Measurements from ENCODE around the gene ADAM15. TPM values are rescaled to one million over a fixed set of nuclear protein-coding genes. Genes with fewer than 3 reads are reported as not detected.

The ADAM15 gene
- total RNA-seq, 1 donor from 2014 or later = 69.0 TPM

DNA sequence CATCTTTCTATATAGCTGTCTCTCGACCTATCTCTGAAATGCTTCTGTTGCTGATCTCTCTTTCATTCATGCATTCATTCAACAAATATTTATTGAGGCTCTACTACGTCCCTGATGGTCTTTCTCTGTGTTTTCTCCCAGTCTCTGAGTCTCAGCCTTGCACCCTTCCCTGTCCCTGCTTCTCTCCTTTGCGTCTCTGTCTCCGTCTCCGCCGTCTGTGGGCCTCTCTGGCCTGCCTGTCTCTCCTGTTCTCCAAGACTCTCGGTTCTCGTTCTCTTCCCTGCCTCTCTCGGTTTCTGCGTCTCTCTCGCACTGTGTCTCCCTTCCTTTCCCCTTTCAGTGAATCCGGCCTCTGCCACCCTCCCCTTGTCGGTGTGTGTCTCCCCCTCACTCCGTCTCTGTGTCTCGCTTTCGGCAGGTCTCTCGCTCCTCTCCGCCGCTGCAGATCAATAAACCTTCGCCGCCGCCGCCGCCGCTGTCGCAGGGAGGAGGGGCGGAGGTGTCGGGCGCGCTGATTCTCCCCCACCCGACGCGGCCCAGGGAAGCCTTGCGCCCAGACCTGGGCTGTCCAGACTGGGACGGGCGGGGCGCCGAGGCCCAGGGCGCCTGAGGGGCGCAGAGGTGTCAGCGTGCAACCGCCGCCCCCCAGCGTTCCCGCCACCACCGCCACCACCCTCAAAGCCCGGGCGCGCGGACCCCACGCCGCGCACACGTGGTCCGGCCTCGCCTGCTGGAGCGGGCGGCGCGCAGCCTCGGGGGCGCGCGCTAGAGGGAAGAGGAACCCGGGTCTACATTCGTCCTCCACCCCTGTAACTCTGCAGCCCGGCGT is 30.6 kb downstream of the ADAM15 start:
- H3K27me3 Mint-ChIP-seq = peaks cover 57% of the 10 kb centered on the region
- no peaks in the 10 kb centered on the region for H3K9me3 Mint-ChIP-seq
- H3K27ac Mint-ChIP-seq = peak overlapping the region; percentile 85
- peak overlapping the region; percentile 89 for H3K4me3 Mint-ChIP-seq
- peak; percentile 72 for DNase-seq (ENCODE audit: extremely low spot score, unreplicated experiment)
- TF ChIP-seq CTCF (conservative IDR thresholded peaks at IDR 0.05) = no peak
- peaks cover 33% of the 10 kb centered on the region for H3K4me1 Mint-ChIP-seq (ENCODE audit: unreplicated experiment)
- H3K36me3 Mint-ChIP-seq = no peaks in the 10 kb centered on the region

- Mint-ChIP-seq H3K4me3 (peak overlapping the region; percentile 81), H3K27me3 (peaks cover 54% of the 10 kb centered on the region), H3K36me3 (no peaks in the 10 kb centered on the region), H3K9me3 (no peaks in the 10 kb centered on the region), H3K27ac (peak overlapping the region; percentile 88), H3K4me1 (ENCODE audit: unreplicated experiment) (peaks cover 32% of the 10 kb centered on the region)
- no peak for TF ChIP-seq CTCF (conservative IDR thresholded peaks at IDR 0.05)
- DNase-seq (ENCODE audit: extremely low spot score, unreplicated experiment) = peak; percentile 71
Measured at GRCh38 chr1:155082301-155083051, 31.4 kb downstream of the ADAM15 start.

GRCh38 chr1:155083052-155083541 is 32.0 kb downstream of the ADAM15 start:
- H3K36me3 Mint-ChIP-seq = no peaks in the 10 kb centered on the region
- H3K27me3 Mint-ChIP-seq = peaks cover 48% of the 10 kb centered on the region
- H3K27ac Mint-ChIP-seq = peak overlapping the region; percentile 88
- TF ChIP-seq CTCF (conservative IDR thresholded peaks at IDR 0.05) = no peak
- peaks cover 31% of the 10 kb centered on the region for H3K4me1 Mint-ChIP-seq (ENCODE audit: unreplicated experiment)
- no peaks in the 10 kb centered on the region for H3K9me3 Mint-ChIP-seq
- peak overlapping the region; percentile 81 for H3K4me3 Mint-ChIP-seq
- DNase-seq (ENCODE audit: extremely low spot score, unreplicated experiment) = no peak

DNA sequence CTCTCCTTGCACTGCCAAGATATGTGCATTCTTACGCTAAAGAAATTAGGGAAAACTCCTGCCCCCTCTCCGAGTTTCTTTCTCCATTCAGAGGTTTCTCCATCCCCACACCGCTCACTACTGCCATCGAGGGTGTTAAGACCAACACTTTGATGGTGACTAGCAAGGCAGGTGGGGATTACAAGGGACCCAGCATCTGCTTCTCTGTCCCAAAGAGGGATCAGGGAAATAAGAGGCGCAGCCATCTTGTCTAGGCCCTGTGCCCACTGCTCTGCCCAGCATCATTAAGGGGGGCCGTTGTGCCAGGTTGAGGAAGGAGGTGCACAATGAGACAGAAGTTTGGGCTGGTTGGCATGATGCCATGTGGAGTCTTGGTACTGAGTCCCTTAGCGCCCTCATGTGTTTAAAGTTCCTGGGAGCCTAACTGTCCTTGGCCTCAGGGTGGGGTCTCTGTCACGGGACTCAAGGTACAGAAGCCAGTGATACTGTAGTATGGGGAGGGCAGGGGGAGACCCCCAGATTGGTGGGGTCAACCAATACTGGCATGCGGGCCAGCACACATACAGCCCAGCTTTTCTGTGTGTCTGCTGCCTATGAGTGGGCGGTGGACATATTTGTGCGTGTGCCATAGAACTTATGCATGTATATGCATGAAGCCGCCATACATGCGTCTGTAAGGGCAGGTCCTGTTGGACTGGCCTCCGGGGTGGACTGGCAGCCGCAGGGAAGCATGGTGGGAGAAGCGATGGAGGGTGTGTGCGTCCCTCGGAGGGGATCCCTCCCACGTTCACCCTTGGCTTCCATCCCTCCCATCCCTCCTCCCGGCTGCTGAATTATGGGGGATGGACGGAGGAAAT is 33.0 kb downstream of the ADAM15 start:
- Mint-ChIP-seq H3K27ac (peak overlapping the region; percentile 95), H3K27me3 (peaks cover 44% of the 10 kb centered on the region), H3K4me1 (ENCODE audit: unreplicated experiment) (peaks cover 31% of the 10 kb centered on the region), H3K9me3 (no peaks in the 10 kb centered on the region), H3K36me3 (no peaks in the 10 kb centered on the region), H3K4me3 (peak overlapping the region; percentile 95)
- no peak for DNase-seq (ENCODE audit: extremely low spot score, unreplicated experiment)
- no peak for TF ChIP-seq CTCF (conservative IDR thresholded peaks at IDR 0.05)

Measured in type B pancreatic cell (in vitro differentiated cells).